GM12865 (cell line): ENCODE measurements around the gene PTPRM.

Experiments used
- DNase-seq: peaks from one replicate; pipeline ENCODE4 v3.0.0; 2010; ENCODE audit warnings: low read depth
- H3K4me3 ChIP-seq: 2 replicates; pipeline ENCODE4 v1.5.1; 2011; ENCODE audit warnings: mild to moderate bottlenecking, low read depth, low read length, control low read depth
- TF ChIP-seq, protein P1 (sequence below): IDR thresholded peaks from 2 replicates; pipeline ENCODE4 v1.5.1; 2011; ENCODE audit warnings: low read length, control low read depth, low read depth, inconsistent platforms; ENCODE audit not compliant: insufficient read depth; ENCODE audit errors: missing control alignments

The PTPRM gene

DNA sequence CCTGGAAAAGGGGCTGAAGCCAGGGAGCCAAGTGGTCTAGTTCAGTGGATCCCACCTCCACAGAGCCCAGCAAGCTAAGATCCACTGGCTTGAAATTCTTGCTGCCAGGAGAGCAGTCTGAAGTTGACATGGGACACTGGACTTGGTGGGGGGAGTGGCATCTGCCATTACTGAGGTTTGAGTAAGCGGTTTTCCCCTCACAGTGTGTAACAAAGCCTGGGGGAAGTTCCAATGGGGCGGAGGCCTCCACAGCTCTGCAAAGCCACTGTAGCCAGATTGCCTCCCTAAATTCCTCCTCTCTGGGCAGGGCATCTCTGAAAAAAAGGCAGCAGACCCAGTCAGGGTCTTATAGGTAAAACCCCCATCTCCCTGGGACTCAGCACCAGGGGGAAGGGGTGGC, 144.4 kb downstream of the PTPRM start:
- DNase-seq = peak; percentile 23
- TF ChIP-seq, protein P1, sequence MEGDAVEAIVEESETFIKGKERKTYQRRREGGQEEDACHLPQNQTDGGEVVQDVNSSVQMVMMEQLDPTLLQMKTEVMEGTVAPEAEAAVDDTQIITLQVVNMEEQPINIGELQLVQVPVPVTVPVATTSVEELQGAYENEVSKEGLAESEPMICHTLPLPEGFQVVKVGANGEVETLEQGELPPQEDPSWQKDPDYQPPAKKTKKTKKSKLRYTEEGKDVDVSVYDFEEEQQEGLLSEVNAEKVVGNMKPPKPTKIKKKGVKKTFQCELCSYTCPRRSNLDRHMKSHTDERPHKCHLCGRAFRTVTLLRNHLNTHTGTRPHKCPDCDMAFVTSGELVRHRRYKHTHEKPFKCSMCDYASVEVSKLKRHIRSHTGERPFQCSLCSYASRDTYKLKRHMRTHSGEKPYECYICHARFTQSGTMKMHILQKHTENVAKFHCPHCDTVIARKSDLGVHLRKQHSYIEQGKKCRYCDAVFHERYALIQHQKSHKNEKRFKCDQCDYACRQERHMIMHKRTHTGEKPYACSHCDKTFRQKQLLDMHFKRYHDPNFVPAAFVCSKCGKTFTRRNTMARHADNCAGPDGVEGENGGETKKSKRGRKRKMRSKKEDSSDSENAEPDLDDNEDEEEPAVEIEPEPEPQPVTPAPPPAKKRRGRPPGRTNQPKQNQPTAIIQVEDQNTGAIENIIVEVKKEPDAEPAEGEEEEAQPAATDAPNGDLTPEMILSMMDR = no peak
- H3K4me3 ChIP-seq = no peak overlapping the region

DNA sequence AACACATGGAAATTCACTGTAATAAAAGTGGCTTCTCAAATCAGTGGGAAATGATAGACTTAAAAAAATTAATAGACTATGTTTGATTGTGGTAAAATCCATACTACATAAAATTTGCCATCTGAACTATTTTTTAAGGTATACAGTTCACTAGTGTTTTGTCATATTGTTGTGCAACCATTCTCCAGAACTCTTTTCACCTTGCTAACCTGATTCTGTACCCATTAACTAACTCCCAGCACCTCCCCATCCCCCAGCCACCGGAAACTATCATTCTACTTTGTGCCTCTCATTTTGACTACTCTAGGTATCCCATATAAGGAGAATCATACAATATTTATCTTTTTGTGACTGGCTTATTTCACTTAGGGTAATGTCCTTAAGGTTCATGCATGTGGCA, 153.3 kb downstream of the PTPRM start:
- H3K4me3 ChIP-seq = no peak overlapping the region
- DNase-seq = no peak
- TF ChIP-seq, protein P1 = no peak

DNA sequence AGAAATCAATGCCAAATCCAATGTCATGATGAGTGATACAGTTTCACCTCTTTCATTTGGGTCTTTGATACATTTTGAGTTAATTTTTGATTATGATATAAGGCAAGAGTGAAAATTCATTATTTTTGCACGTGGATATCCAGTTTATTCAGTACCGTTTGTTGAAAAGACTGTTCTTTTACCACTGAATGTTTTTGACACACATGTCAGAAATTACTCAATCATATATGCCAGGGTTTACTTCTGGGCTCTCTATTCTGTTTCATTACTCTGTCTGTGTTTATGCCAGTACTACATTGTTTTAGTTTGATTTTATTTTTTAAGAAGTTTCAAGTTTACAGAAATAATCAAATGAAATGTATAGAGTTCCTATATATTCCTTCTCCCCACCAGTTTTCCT, 154.4 kb downstream of the PTPRM start:
- TF ChIP-seq, protein P1 = no peak
- DNase-seq = no peak
- H3K4me3 ChIP-seq = no peak overlapping the region

DNA sequence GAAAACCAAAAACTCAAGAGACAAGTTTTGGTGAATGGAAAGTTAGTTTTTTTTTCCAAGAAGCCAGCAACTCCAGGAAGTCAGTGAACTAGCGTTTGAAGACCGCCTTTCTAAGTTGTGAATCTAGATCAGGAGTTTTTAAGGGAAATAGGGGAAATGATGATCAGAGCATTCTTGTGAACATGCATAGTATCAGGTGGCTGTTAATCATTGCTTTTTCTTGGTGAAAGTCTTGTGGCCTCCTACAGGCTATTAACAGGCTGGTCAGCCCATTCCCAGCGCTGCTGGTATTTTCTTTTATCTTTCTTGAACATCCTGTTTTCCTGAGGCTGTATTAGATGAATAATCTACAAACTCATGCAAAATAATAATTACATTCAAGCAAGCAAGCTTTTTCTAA, 155.8 kb downstream of the PTPRM start:
- DNase-seq = no peak
- TF ChIP-seq, protein P1 = no peak
- no peak overlapping the region for H3K4me3 ChIP-seq

DNA sequence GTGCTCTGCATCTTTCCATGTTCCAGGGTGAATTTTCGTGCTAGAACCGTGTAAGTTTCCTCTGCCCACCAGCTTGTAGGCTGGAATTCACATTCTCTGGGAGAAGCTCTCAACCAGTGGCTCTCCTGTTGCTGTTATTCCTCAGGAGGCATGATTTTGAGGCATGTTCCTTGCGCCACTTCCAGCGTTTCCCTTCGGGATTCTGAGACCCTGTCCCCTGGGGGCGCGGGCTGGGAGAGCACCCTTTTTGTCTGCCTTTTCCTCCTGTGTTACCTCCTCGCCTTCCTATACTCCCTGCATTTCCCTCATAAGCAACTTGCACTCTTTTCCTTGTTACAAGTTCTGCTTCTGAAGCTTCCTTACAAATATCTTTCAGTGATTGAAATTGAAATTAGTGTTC, 156.4 kb downstream of the PTPRM start:
- H3K4me3 ChIP-seq = no peak overlapping the region
- no peak for DNase-seq
- TF ChIP-seq, protein P1 = no peak

DNA sequence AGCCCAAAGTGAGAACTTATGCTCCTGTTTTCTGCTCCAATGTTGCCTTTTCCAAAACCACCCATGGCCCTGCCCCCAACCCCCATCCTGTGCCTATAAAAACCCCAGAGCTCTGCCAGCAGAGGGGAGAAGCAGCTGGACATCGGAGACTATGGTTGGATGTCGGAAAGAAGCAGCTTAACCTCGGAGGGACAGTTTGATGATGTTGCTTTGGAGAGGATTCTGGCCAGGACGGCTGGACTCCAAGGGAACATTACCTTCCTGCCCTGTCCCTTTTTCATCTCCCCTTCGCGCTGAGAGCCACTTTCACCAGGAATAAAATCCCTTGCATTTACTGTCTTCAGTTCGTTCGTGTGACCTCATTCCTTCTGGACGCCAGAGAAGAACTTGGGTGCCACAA, 158.4 kb downstream of the PTPRM start:
- DNase-seq = no peak
- no peak overlapping the region for H3K4me3 ChIP-seq
- TF ChIP-seq, protein P1 = no peak

DNA sequence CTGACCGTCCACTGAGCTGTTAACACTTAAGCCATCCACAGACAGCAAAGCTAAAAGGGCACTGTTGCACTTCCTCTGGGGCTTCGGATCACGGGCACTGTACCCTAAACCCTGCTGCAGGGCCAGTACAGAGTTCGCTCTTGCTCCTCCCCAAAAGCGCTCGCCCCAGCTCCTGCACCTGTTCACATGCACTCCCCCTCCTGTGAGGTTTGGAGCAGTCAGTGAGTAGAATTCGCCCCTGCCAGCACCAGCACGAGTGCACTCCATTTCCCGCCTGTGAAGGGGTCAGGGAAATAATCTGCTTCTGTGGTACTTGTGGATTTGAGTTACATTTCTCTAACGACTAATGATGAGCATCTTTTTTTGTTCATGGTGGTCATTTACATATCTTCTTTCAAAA, 158.8 kb downstream of the PTPRM start:
- TF ChIP-seq, protein P1 = no peak
- DNase-seq = no peak
- H3K4me3 ChIP-seq = no peak overlapping the region
